Mesenteric fat pad (tissue), 1 donor: ENCODE data around the gene EFHD1. TPM values are rescaled to one million over a fixed set of nuclear protein-coding genes. Genes with fewer than 3 reads are reported as not detected.
"Not testable (repeated sequence)": the region's sequence is repeated elsewhere in the genome, so short reads cannot be mapped to it uniquely, and the experiment has no call there.

Source experiments
- DNase-seq: peaks from one replicate; pipeline ENCODE4 v3.0.0-alpha.2; 2020; ENCODE audit warnings: low spot score
- total RNA-seq: library from RNA; stranded (reverse); fragmentation: NEBNext Ultra II Directional; extraction: Animal tissue kit (Norgen Biotek cat#: 25700); gene quantifications from one replicate; pipeline ENCODE4 v1.2.1, GENCODE V29; 2021
- donor health status: DM: yes; HTN: yes; CAD: no.

Gene EFHD1
- total RNA-seq, 1 donor from 2014 or later, result 18.0 TPM

- DNase-seq, result peak; percentile 39
These were observed 54.8 kb downstream of the EFHD1 start for GRCh38 chr2:232688201-232688600.

- DNase-seq, result peak; percentile 73
These were observed 55.9 kb downstream of the EFHD1 start for GRCh38 chr2:232689152-232689910.

GRCh38 chr2:232691117-232691516 lies 57.7 kb downstream of the EFHD1 start:
- DNase-seq, result peak; percentile 55

- DNase-seq, result peak; percentile 8
These were observed 59.9 kb downstream of the EFHD1 start for GRCh38 chr2:232693344-232693743.

GRCh38 chr2:232696609-232697058 lies 63.2 kb downstream of the EFHD1 start:
- DNase-seq, result no peak

- DNase-seq, result peak; percentile 99
These were observed 63.8 kb downstream of the EFHD1 start, which contains the start of gene GIGYF2 for GRCh38 chr2:232697059-232697806. GIGYF2 (plus strand) TSS chr2:232697331; CDS start chr2:232735198, 37,867 bp downstream.

- no peak for DNase-seq
These were observed 64.4 kb downstream of the EFHD1 start for GRCh38 chr2:232697807-232698110.

GRCh38 chr2:232698556-232699091 lies 65.2 kb downstream of the EFHD1 start:
- no peak for DNase-seq

GRCh38 chr2:232699110-232699509 lies 65.7 kb downstream of the EFHD1 start:
- DNase-seq, result no peak

GRCh38 chr2:232700154-232700553 lies 66.8 kb downstream of the EFHD1 start:
- DNase-seq, result no peak

GRCh38 chr2:232707076-232707475 lies 73.7 kb downstream of the EFHD1 start:
- no peak for DNase-seq

GRCh38 chr2:232713505-232713904 lies 80.1 kb downstream of the EFHD1 start:
- DNase-seq, result no peak

- no peak for DNase-seq
These were observed 81.6 kb downstream of the EFHD1 start for GRCh38 chr2:232714969-232715368.

GRCh38 chr2:232720056-232720455 lies 86.7 kb downstream of the EFHD1 start:
- DNase-seq, result not testable (repeated sequence)

- DNase-seq, result no peak
These were observed 87.9 kb downstream of the EFHD1 start for GRCh38 chr2:232721261-232721660.

- no peak for DNase-seq
These were observed 88.5 kb downstream of the EFHD1 start for GRCh38 chr2:232721882-232722281.

- no peak for DNase-seq
These were observed 89.6 kb downstream of the EFHD1 start for GRCh38 chr2:232723027-232723426.

GRCh38 chr2:232728785-232729184 lies 95.4 kb downstream of the EFHD1 start:
- no peak for DNase-seq

GRCh38 chr2:232731470-232731869 lies 98.1 kb downstream of the EFHD1 start:
- DNase-seq, result no peak
